ENCODE data around the gene CYB561D1.
"Not testable (repeated sequence)": the region's sequence is repeated elsewhere in the genome, so short reads cannot be mapped to it uniquely, and the experiment has no call there.

Gene CYB561D1

GRCh38 chr1:109493805-109494539 lies at the start of gene CYB561D1:
Gene CYB561D1, plus strand, starts transcription at chr1:109494094. Its CDS starts 46 bp downstream, at chr1:109494140.
- peak; percentile 93 for DNase-seq

- no peak for DNase-seq
These were observed 49.5 kb upstream of the CYB561D1 start for GRCh38 chr1:109444346-109444745.

GRCh38 chr1:109445949-109446695 lies 47.8 kb upstream of the CYB561D1 start:
- DNase-seq: not testable (repeated sequence)

- no peak for DNase-seq
These were observed 46.4 kb upstream of the CYB561D1 start for GRCh38 chr1:109447524-109447923.

GRCh38 chr1:109454497-109455133 lies 39.3 kb upstream of the CYB561D1 start:
- DNase-seq: no peak

GRCh38 chr1:109457819-109458218 lies 36.1 kb upstream of the CYB561D1 start:
- no peak for DNase-seq

GRCh38 chr1:109466125-109466451 lies 27.8 kb upstream of the CYB561D1 start:
- DNase-seq: no peak

GRCh38 chr1:109466452-109467300 lies 27.2 kb upstream of the CYB561D1 start, which contains the start of gene SYPL2:
Gene SYPL2, plus strand, starts transcription at chr1:109466546. Its CDS starts 298 bp downstream, at chr1:109466844.
- peak; percentile 58 for DNase-seq

GRCh38 chr1:109467301-109467777 lies 26.6 kb upstream of the CYB561D1 start:
- DNase-seq: peak; percentile 58

- no peak for DNase-seq
These were observed 25.8 kb upstream of the CYB561D1 start for GRCh38 chr1:109468061-109468460.

GRCh38 chr1:109468903-109469302 lies 25.0 kb upstream of the CYB561D1 start:
- DNase-seq: no peak

- no peak for DNase-seq
These were observed 23.6 kb upstream of the CYB561D1 start for GRCh38 chr1:109470245-109470644.

GRCh38 chr1:109472779-109473178 lies 21.1 kb upstream of the CYB561D1 start:
- DNase-seq: no peak

GRCh38 chr1:109473284-109474057 lies 20.4 kb upstream of the CYB561D1 start:
- DNase-seq: not testable (repeated sequence)

GRCh38 chr1:109474697-109475096 lies 19.2 kb upstream of the CYB561D1 start:
- DNase-seq: no peak

- DNase-seq: no peak
These were observed 18.6 kb upstream of the CYB561D1 start for GRCh38 chr1:109475261-109475660.

GRCh38 chr1:109476825-109477224 lies 17.1 kb upstream of the CYB561D1 start:
- DNase-seq: no peak

GRCh38 chr1:109477821-109478220 lies 16.1 kb upstream of the CYB561D1 start:
- no peak for DNase-seq

- no peak for DNase-seq
These were observed 15.1 kb upstream of the CYB561D1 start for GRCh38 chr1:109478806-109479205.

GRCh38 chr1:109479311-109479710 lies 14.6 kb upstream of the CYB561D1 start:
- DNase-seq: no peak

- no peak for DNase-seq
These were observed 14.0 kb upstream of the CYB561D1 start for GRCh38 chr1:109479901-109480300.

GRCh38 chr1:109481646-109482045 lies 12.2 kb upstream of the CYB561D1 start:
- no peak for DNase-seq
